Stimulated activated CD8-positive, alpha-beta memory T cell treated with anti-CD3 and anti-CD28 coated beads, Interleukin-4, amount 100 ng/mL, for 48 hours (primary cell): Measurements from ENCODE around the gene EPS8.
"Not testable (repeated sequence)": the region's sequence is repeated elsewhere in the genome, so short reads cannot be mapped to it uniquely, and the experiment has no call there.

ENCODE experiments used
- DNase-seq: peaks from one replicate; pipeline ENCODE4 v3.0.0-alpha.2; 2020

The EPS8 gene

GRCh38 chr12:15634010-15634683 is 155.0 kb downstream of the EPS8 start:
- no peak for DNase-seq

- no peak for DNase-seq
These were observed 156.0 kb downstream of the EPS8 start for GRCh38 chr12:15633201-15633600.

GRCh38 chr12:15632708-15633107 is 156.5 kb downstream of the EPS8 start:
- DNase-seq, result no peak

GRCh38 chr12:15631007-15631715 is 158.0 kb downstream of the EPS8 start:
- DNase-seq, result no peak

DNA sequence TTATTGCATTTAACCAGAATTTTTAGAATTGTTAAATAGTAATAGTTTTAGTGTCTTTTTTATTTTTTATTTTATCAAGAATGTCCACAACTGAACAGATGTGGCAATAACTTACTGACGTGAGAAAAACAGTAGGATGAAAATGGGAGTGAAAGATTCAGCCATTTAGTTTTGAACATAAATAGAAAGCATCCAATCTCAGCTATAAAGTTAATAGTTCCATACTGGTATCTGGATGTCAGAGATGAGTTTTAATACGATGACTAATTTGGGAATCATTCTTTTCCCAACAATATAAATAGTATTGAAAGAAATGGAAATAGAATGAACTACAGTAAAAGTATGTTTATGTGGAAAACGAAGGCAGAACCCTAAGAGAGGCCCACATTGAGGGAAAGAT is 159.4 kb downstream of the EPS8 start:
- no peak for DNase-seq

- DNase-seq, result no peak
These were observed 160.1 kb downstream of the EPS8 start for GRCh38 chr12:15629108-15629507.

GRCh38 chr12:15627995-15628945 is 160.9 kb downstream of the EPS8 start:
- DNase-seq, result no peak

DNA sequence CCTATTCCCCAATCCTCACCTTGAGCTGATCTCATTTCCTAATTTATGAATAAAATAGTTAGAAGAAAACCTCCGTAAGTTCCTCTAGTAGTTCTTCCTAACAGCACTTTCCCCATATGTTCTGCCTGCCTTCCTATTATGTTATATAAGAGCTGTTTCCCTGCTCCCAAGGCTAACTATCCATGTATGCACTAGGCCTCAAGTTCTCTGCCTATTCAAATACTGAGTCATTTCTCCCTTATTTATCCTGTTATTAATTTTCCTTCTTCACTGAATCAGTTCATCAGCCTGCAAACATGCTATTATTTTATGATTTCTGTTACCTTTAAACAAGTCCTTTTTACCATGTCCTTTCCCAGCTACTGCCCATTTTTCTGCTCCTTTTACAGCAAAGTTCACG is 164.1 kb downstream of the EPS8 start:
- no peak for DNase-seq

- DNase-seq, result no peak
These were observed 168.2 kb downstream of the EPS8 start for GRCh38 chr12:15620741-15621539.

GRCh38 chr12:15616495-15616894 is 172.7 kb downstream of the EPS8 start:
- DNase-seq, result not testable (repeated sequence)

DNA sequence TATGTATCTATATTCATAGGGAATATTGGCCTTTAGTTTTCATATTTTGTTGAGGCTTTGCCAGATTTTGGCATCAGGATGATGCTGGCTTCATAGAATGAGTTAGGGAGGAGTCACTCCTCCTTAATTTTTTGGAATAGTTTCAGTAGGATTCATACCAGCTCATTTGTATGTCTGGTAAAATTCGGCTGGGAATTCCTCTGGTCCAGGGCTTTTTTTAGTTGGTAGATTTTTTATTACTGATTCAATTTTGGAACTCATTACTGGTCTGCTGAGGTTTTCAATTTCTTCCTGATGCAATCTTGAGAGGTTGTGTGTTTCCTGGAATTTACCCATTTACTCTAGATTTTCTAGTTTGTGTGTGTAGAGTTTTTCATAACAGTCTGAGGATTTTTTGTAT is 175.2 kb downstream of the EPS8 start:
- DNase-seq, result no peak

GRCh38 chr12:15608941-15609340 is 180.2 kb downstream of the EPS8 start:
- no peak for DNase-seq

GRCh38 chr12:15608406-15608805 is 180.8 kb downstream of the EPS8 start:
- no peak for DNase-seq

- DNase-seq, result no peak
These were observed 183.2 kb downstream of the EPS8 start for GRCh38 chr12:15605881-15606590.

DNA sequence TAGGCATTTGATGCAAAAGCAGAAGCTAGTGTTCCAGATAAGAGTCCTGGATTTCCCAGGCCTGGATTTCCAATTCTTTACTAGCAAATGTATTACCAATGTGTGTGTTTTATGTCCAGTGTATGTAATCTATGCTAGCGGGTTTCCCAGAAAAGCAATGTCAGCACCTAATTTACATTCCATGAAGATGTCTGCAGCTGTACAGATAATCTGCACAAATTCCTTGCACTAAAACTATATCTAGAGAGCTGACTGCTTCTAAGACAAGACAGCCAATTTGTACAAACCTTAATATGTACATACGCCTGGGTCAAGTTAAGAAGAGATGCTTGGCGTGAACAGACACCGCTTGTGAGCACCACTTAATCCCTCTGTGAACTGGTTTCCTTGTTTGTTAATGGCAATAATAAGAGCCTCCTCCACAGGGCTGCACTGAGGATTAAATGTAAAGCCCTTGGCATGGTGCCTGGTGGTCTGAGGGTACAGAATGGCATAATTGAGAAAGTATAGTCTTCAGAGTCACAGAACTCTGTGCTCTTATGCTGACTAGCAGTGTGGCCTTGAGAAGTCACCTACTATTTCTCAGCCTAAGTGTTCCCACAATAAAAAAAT is 185.6 kb downstream of the EPS8 start:
- no peak for DNase-seq

DNA sequence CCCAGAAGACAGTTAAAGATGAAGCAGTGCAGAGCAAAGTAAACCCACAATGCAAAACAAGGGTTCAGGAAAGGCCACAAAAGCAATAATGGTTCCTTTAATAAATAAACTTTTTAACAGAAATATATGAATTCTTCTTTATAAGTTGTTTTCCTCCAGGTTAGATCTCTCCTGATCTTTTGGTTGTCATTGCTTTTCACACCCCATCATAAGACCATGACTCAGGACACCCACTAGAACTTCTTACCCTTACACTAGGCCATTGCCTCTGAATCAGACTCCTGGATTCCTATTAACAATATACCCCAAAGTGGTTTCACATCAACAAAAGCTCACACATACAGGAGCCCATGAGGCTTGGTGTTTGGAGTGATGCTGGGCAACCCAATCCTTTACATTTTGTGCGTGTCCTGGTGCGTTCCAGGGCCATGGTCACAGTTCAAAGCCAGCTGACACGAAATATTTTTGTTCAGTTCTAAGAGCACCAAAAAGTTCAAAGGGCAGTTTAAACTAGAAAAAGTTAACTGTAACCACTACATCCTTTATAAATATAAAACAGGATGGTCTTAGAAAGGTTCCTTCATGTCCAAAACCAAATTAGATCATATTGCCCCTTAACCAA is 187.0 kb downstream of the EPS8 start:
- no peak for DNase-seq

- DNase-seq, result no peak
These were observed 187.9 kb downstream of the EPS8 start for GRCh38 chr12:15601210-15601800.

DNA sequence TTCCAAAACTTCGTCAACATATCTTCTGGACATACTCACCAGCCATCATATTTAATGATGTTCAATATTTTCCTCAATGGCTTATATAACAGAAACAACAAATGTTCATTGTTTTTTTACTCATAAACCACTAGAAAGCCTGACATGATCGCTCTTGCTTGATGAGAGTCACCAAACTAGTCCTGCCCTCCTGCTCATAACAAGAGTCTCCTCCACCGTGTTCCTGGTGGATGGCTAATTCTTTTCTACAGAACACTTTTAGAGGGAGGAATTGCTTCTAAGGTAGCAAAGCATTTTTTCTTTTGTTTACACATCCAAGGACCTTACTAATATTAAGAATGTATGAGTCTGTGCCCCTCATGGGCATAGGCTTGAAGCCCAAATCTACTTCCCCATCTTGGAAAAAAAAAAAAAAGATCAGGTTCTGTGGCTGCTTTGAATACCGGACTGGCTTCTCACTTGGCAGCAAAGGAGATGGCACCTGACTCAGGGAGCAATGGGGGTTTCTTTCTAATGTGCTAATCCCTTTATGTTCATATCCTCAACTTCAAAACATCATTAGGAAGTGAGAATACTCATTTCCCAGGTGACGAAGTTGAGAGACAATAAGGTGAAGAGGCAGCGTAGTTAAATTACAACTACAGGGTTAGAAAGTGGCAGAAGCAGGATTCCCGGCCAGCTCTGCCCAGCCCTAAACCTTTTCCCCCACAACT is 188.8 kb downstream of the EPS8 start:
- no peak for DNase-seq

DNA sequence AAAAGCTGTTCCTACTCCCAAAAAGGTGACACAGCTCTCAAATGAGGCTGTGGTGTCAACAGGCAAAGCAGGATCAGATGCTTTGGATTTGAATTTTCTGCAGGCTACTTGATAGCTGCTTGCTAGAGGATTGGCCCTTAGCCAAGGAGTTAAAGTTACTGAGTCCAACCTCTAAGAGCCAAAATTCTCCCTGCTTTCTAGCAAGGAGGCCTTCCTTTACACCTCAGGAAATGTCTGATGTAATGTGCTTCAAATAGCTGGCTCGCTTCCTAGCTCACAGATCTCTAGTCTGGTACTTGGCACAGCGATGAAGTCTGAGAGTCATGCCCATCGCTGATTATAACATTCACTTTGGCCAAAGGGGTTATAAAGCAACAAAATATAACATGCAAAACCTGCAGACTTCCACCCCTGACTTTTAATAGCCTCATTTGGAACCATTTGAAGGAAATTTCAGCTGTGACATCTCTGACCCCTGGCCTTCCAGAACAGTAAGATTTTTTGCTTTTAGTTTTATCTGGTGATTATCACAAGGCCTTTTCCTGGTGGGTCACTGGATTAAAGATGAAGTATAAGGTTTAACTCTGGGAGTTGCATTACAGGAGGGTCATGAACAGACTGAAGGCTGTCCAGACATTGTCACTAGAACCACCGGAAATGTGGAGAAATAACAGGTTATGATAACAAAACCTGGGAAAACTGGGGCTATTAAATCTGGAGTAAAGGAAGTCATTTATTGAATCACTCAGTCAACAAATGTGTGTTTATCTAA is 189.7 kb downstream of the EPS8 start:
- no peak for DNase-seq
